Brain microvascular endothelial cell (primary cell): ENCODE data around the gene FKRP.

Experiments used
- DNase-seq: peaks from one replicate; pipeline ENCODE4 v3.0.0-alpha.2; 2020
- H3K27ac ChIP-seq: fragments of 250-450 bp; sonication (Bioruptor Pico); 2 replicates; pipeline ENCODE4 v1.5.1; 2020; ENCODE audit warnings: mild to moderate bottlenecking, moderate library complexity
- H3K27me3 ChIP-seq: fragments of 250-450 bp; sonication (Bioruptor Pico); replicated peaks from 2 replicates; pipeline ENCODE4 v1.5.1; 2020; ENCODE audit warnings: mild to moderate bottlenecking
- H3K36me3 ChIP-seq: fragments of 250-450 bp; sonication (Bioruptor Pico); replicated peaks from 2 replicates; pipeline ENCODE4 v1.5.1; 2020; ENCODE audit warnings: mild to moderate bottlenecking
- H3K4me3 ChIP-seq: 2 replicates; pipeline ENCODE4 v1.5.1; 2011; ENCODE audit warnings: low read depth, mild to moderate bottlenecking, control low read depth, low read length, moderate library complexity
- CTCF ChIP-seq: IDR thresholded peaks from 2 replicates; pipeline ENCODE4 v1.5.1; 2011; ENCODE audit warnings: low read depth, mild to moderate bottlenecking, moderate library complexity, low read length, control low read depth, inconsistent platforms; ENCODE audit errors: missing control alignments
- in situ Hi-C: cut with HindIII; loops from 2 replicates; pipeline ENCODE4 v1.10.0; 2017; ENCODE audit warnings: low sequenced_read_pairs, low pct_ligation_motif_present

The FKRP gene

GRCh38 chr19:46732172-46732938 lies 13.5 kb upstream of the FKRP start:
- no peak for DNase-seq
- H3K27ac ChIP-seq = peak overlapping the region; percentile 86
- H3K4me3 ChIP-seq = no peak overlapping the region
- no peaks in the 10 kb centered on the region for H3K27me3 ChIP-seq
- peaks cover 69% of the 10 kb centered on the region for H3K36me3 ChIP-seq
- in situ Hi-C loops = no loop called here
- no peak for TF ChIP-seq CTCF

GRCh38 chr19:46732966-46733689 lies 12.7 kb upstream of the FKRP start:
- Histone ChIP-seq H3K4me3 (no peak overlapping the region), H3K27me3 (no peaks in the 10 kb centered on the region), H3K36me3 (peaks cover 69% of the 10 kb centered on the region), H3K27ac (peak overlapping the region; percentile 57)
- in situ Hi-C loops = no loop called here
- peak; percentile 50 for TF ChIP-seq CTCF
- peak; percentile 83 for DNase-seq

- Histone ChIP-seq H3K27me3 (no peaks in the 10 kb centered on the region), H3K4me3 (no peak overlapping the region), H3K36me3 (peaks cover 70% of the 10 kb centered on the region), H3K27ac (peak overlapping the region; percentile 57)
- DNase-seq = no peak
- in situ Hi-C loops = no loop called here
- TF ChIP-seq CTCF = no peak
These were observed 12.1 kb upstream of the FKRP start for GRCh38 chr19:46733690-46734292.

GRCh38 chr19:46736531-46737297 lies 9.1 kb upstream of the FKRP start:
- no peak overlapping the region for H3K27ac ChIP-seq
- TF ChIP-seq CTCF = no peak
- H3K36me3 ChIP-seq = peaks cover 55% of the 10 kb centered on the region

GRCh38 chr19:46737298-46737654 lies 8.6 kb upstream of the FKRP start:
- in situ Hi-C loops = no loop called here
- H3K36me3 ChIP-seq = peaks cover 51% of the 10 kb centered on the region
- no peak for TF ChIP-seq CTCF
- DNase-seq = no peak
- H3K4me3 ChIP-seq = no peak overlapping the region
- no peak overlapping the region for H3K27ac ChIP-seq
- H3K27me3 ChIP-seq = no peaks in the 10 kb centered on the region

More at GRCh38 chr19:46736531-46737297, 9.1 kb upstream of the FKRP start:
- in situ Hi-C loops = no loop called here
- Histone ChIP-seq H3K4me3 (no peak overlapping the region), H3K27me3 (no peaks in the 10 kb centered on the region)
- no peak for DNase-seq
